OCI-LY1 (cell line): Measurements from ENCODE around the gene AVPR1B.

Experiments used
- EZH2 ChIP-seq: fragments of 200-600 bp; sonication (generic), shearing (Covaris generic); IDR thresholded peaks from 2 replicates; pipeline ENCODE4 v1.8.0; 2017; ENCODE audit warnings: borderline replicate concordance, mixed run types, mild to moderate bottlenecking, antibody characterized with exemption, low read length, moderate library complexity, mixed read lengths
- TF ChIP-seq, protein P1 (sequence below): fragments of 200-600 bp; sonication (generic), shearing (Covaris generic); IDR thresholded peaks from 2 replicates; pipeline ENCODE4 v1.5.1; 2017; ENCODE audit warnings: mild to moderate bottlenecking, antibody characterized with exemption, low read length, moderate library complexity, mixed read lengths

GRCh38 chr1:206098242-206098919 is 18.8 kb downstream of the AVPR1B start:
- TF ChIP-seq, protein P1, sequence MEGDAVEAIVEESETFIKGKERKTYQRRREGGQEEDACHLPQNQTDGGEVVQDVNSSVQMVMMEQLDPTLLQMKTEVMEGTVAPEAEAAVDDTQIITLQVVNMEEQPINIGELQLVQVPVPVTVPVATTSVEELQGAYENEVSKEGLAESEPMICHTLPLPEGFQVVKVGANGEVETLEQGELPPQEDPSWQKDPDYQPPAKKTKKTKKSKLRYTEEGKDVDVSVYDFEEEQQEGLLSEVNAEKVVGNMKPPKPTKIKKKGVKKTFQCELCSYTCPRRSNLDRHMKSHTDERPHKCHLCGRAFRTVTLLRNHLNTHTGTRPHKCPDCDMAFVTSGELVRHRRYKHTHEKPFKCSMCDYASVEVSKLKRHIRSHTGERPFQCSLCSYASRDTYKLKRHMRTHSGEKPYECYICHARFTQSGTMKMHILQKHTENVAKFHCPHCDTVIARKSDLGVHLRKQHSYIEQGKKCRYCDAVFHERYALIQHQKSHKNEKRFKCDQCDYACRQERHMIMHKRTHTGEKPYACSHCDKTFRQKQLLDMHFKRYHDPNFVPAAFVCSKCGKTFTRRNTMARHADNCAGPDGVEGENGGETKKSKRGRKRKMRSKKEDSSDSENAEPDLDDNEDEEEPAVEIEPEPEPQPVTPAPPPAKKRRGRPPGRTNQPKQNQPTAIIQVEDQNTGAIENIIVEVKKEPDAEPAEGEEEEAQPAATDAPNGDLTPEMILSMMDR = no peak
- no peak for TF ChIP-seq EZH2
